GM21447 (cell line): Measurements from ENCODE around the gene TMEM239.
"Not testable (repeated sequence)": the region's sequence is repeated elsewhere in the genome, so short reads cannot be mapped to it uniquely, and the experiment has no call there.

ENCODE experiments used
- ATAC-seq: cut with Tn5 transposase; IDR thresholded peaks from one replicate; pipeline ENCODE4 v1.9.1; 2021; ENCODE audit not compliant: unreplicated experiment

Gene TMEM239

GRCh38 chr20:2816030-2816582 lies at the start of gene TMEM239:
Gene TMEM239, plus strand, starts transcription at chr20:2816364. Its CDS starts 191 bp downstream, at chr20:2816555.
- no peak for ATAC-seq

DNA sequence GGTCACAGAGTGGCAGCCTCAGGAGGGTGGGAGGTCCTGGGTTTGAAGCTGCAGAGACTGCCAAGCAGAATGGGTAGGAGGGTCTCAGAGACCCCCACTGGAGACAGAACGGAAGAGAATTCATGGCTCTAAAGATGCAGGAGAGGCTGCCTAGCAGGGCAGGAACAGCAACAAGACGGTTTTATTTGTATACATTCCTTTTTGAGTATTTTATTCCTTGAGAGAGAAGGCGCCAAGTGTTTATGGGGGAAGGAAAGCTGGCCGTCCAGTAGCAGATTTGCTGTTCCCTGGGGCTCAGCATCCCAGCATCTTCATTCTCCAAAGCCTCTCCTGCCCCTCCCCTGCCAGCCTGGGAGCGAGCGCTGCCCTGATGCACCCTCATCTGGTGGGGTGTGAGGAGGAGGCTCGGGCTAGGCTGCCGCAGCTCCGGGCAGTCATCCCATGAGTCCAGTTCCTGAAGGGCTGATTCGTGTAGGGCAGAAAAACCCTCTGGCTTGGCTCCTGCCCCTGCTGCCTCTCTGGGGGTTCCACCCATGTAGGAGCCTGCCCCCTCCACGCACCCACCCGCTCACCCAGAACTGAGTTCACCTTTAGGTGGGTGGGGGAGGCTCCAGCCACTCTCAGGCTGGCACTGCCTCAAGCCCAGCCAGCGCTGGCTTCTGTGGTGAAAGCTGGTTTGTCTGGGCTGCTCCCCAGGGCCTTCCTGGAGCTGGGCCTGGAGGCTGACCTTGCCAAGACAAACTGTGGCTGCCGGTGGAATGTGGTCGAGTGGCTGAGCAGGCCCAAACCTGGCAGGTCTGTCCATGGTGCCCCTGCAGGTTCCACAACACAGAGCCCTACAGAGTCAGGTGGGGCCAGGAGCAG lies 48.2 kb upstream of the TMEM239 start:
- ATAC-seq = no peak

- ATAC-seq = no peak
Observed at GRCh38 chr20:2768632-2769015, 47.5 kb upstream of the TMEM239 start.

GRCh38 chr20:2770091-2770490 lies 46.1 kb upstream of the TMEM239 start:
- not testable (repeated sequence) for ATAC-seq

GRCh38 chr20:2771631-2772080 lies 44.5 kb upstream of the TMEM239 start:
- no peak for ATAC-seq

GRCh38 chr20:2773812-2774211 lies 42.4 kb upstream of the TMEM239 start:
- ATAC-seq = no peak

DNA sequence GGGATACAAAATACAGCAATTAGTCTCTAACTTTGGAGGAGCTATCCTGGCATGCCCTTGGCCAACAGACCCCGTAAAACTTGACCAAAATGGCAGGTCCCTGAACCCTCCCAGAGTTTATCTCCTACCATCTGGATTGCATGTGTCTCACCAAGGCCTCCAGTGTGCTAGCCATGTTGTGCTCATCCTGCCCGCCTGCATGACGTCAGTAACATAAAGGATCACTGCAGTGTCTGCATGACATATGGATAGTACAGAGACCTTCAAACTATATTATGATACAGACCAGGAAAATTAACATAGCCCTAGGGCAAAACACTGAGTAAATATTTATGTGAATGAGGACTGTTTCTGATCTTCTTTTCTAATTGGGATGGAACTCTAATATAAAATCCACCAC lies 41.0 kb upstream of the TMEM239 start:
- no peak for ATAC-seq

DNA sequence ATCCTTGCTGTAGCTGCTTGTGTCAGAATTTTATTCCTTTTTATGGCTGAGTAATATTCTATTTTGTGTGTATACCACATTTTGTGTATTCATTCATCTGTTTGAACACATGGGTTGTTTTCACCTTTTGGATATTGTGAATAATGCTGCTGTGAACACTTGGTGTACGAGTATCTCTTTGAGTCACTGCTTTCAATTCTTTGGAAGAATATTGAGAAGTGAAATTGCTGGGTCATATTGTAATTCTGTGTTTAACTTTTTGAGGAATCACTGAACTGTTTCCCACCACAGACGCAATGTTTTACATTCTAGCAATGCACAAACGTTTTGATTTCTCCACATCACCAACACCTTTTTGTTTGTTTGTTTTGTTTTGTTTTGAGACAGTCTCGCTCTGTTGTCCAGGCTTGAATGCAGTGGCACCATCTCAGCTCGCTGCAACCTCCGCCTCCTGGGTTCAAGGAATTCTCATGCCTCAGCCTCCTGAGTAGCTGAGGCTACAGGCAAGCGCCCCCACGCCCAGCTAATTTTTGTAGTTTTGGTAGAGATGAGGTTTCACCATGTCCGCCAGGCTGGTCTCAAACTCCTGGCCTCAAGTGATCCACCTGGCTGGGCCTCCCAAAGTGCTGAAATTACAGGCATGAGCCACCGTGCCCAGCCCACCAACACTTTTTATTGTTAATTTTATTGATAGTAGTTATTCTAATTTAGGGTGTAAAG lies 37.4 kb upstream of the TMEM239 start:
- ATAC-seq = no peak

DNA sequence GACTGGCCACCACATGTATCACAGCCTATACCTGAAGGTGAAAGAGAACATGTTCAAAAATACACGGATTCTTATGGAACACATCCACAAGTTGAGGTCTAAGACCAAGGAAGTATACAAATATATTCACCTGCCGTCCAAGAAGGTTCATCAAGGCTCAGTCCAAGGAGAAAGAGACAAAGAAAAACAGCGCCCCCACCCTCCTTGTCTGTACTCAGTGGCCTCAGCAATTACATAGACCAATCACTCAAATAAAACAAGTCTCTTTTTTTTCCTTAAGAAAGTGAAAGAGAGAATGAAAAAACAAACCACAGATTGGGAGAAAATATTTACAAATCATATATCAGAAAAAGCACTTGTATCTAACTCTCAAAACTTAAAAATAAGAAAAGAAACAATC lies 35.2 kb upstream of the TMEM239 start:
- no peak for ATAC-seq

DNA sequence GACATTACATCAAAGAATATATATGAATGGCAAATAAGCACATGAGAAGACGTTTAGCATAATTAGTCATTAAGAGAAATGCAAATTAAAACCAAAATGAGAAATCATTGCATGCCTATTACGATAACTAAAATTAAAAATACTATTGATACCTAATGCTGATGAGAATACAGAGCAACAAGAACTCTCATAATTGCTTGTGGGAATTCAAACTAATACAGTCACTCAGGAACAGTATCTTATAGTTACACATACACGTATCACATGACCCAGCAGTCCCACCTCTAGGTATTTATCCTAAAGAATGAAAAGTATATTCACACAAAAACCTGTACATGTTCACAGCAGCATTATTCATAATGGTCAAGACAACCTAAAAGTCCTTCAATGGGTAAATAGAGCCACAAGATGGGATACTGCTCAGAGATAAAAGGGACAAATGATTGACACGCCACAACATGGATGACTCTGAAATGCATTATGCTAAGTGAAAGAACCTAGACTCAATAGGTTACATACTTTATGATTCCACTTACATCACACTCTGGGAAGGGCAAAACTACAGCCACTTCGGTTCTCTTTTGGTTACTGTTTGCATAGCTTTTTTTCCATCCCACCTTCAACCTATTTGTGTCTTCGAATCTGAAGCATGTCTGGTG lies 32.1 kb upstream of the TMEM239 start:
- ATAC-seq = no peak

- ATAC-seq = no peak
Observed at GRCh38 chr20:2793471-2793870, 22.7 kb upstream of the TMEM239 start.

- ATAC-seq = no peak
Observed at GRCh38 chr20:2794202-2794748, 21.9 kb upstream of the TMEM239 start.

DNA sequence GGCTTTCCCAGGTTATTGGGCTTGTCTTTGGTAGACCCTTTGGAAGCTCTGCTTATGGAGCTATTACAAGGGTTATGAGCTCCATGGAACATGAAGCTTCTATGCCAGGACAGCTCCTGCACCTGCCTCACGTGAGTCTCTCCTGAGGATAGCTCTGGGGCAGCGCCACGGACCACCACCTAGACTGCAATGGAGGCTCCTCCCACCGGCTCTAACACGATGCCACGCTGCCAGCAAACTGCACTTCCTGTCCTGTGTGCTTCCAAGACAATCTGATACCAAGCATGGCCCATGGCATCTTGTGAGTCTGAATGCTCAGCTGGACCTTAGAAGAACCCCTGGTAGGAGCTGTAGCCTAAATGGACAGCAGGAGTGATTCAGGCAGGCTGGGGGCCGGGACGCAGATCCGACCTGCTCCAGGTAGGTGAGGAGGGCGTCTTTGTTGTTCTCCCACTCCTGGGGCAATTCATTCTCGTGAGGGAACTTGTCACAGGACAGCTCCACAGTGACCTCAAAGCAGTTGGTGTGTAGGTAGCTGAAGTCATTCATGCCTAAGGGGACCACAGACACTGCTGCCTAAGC lies 21.2 kb upstream of the TMEM239 start:
- ATAC-seq = no peak

- no peak for ATAC-seq
Observed at GRCh38 chr20:2795451-2795850, 20.7 kb upstream of the TMEM239 start.

DNA sequence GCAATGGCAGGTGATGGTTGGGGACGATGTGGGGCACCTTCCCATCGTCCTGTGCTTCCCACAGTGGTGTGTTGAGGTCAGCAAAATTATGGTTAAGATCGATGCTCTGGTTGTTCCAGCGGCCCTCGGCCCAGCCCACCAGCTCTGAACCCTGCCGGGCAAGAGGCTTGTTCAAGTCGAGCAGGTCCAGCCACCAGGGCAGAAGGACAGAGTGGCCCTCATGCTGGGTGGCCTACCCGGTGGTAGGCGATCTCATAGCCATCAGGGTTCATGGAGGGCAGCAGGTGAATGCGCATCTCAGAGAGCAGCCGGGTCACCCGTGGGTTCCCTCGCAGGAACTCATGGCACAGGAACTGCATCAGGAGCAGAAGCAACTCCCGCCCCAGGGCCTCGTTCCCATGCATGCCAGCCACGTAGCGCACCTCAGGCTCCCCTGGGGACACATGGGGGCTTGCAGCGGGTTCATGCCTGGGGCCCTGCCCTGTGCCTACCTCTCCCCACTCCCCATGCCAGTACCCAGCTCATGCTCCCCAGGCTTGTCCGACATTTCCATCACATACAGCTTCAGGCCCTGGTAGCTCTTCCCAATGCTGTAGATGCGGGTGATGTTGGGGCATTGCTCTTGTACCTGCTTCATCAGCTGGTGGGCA lies 20.0 kb upstream of the TMEM239 start:
- no peak for ATAC-seq

DNA sequence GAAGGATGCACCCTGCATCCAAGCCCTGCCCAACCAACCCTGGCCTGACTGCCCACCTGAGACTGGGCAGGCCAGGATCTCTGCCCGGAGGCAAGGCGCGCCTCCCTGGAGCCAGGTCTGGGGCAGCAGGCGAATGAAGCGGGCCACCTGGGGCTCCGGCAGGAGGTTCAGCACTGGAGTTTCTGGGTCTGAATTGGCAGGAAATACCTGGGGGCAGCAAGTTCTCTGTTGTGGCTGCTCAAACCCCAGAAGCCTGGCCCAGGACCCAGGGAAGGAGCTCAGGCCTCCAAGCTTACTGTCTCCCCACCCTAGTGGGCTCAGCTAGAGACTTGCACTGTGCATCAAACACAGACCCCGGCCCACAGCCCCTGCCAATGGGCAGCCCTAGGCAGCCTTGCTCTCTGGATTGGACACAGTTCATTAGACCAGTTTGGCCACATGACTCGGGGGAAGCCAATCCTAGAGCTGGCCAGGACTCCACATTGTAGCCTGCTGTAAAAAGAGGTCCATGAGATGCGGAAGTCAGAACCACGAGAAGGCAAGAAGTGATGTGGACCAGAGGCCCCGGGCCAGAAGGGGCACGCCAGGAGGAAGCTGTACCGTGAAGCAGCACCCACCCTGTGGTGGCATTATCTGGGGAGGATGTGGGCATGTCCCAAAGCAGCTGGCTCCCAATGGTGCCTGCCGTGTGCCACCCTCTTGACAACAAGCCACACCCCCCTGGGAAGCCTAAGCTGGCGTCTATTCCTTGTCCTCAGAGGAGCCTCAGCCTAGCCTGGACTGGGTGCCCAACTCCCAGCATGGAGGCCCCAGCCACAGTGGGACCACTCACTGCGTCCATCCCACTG lies 18.8 kb upstream of the TMEM239 start:
- ATAC-seq = no peak

DNA sequence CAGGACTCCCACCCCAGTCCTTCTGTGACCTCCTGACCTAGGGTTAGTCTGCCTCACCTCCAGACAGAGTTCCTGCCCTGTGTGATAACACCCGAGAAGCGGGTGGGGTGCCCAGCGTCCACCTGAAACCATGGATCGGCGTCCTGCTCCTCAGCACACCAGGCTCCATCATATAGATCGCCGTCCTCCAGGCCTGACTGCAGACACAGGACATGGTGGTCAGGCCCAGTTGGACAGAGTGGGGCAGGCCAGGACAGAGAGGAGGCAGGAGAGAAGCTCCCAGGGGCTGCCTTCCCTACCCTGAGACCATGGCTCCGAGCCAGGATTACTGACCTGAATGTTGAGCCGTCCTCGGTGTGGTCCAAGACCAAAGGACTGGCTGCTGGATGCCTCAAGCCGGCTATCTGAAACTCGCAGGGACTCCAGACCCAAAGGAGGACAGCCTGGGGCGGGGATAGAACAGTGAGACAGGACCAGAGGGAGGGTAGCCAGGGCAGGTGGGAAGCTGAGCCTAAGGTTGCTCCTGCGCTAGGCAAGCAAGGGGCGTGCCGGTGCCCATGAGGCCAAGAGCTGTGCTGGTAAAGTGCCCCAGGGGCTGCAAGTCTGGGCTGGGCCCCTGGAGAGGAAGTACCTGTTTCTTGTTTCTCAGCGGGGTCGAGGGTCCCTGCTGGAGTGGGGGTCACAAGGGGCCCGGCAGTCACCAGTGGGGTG lies 17.9 kb upstream of the TMEM239 start:
- ATAC-seq = no peak

GRCh38 chr20:2798814-2799213 lies 17.4 kb upstream of the TMEM239 start:
- no peak for ATAC-seq

DNA sequence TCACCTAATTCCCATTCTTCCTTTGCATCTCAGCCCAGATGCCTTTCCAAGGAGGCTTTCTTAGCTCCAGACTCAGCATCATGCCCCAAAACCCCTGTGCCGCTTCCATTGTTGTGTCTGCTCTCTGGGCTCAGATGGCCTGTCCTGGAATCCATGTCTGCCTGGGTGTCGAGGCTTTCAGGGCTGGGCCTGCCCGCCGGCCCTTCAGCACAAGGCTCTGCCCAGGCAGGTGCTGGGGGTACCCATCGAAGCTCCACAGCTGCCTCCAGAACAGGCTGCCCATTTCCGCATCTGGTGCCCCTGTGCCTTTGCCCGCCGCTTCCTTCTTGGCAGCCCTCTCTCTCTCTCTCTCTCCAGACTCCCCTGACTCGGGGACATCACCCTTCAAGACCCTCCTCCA lies 16.9 kb upstream of the TMEM239 start:
- ATAC-seq = no peak
